Neural cell (in vitro differentiated cells): ENCODE results near the gene S100B. TPM values are rescaled to one million over a fixed set of nuclear protein-coding genes. Genes with fewer than 3 reads are reported as not detected.
"Not testable (repeated sequence)": the region's sequence is repeated elsewhere in the genome, so short reads cannot be mapped to it uniquely, and the experiment has no call there.

ENCODE experiments used
- H2AFZ ChIP-seq: fragments of 200-600, 300-800 bp; sonication (generic), shearing (Covaris generic); 2 replicates; pipeline ENCODE4 v1.6.0; 2014; ENCODE audit warnings: low read depth, mild to moderate bottlenecking, antibody characterized with exemption, low read length, moderate library complexity
- H3F3A ChIP-seq: fragments of 200-600 bp; shearing (Covaris generic); 2 replicates; pipeline ENCODE4 v1.6.1; 2016; ENCODE audit warnings: mild to moderate bottlenecking, moderate library complexity, mixed read lengths, antibody characterized with exemption, low read length; ENCODE audit not compliant: insufficient read depth, poor library complexity, severe bottlenecking
- H3K27ac ChIP-seq: fragments of 200-600, 300-800 bp; sonication (generic), shearing (Covaris generic); 2 replicates; pipeline ENCODE4 v1.5.1; 2014; ENCODE audit warnings: mild to moderate bottlenecking, low read length, moderate library complexity
- H3K27me3 ChIP-seq: fragments of 300-800, 200-600 bp; sonication (generic), shearing (Covaris generic); 2 replicates; pipeline ENCODE4 v1.6.0; 2014; ENCODE audit warnings: mild to moderate bottlenecking, low read depth, low read length, moderate library complexity; ENCODE audit not compliant: insufficient read depth
- H3K36me3 ChIP-seq: fragments of 300-800, 200-600 bp; sonication (generic), shearing (Covaris generic); 2 replicates; pipeline ENCODE4 v1.5.1; 2014; ENCODE audit warnings: mild to moderate bottlenecking, antibody characterized with exemption, low read length, moderate library complexity; ENCODE audit not compliant: insufficient read depth
- H3K4me2 ChIP-seq: fragments of 300-800, 200-600 bp; sonication (generic), shearing (Covaris generic); 2 replicates; pipeline ENCODE4 v1.6.0; 2014; ENCODE audit warnings: mild to moderate bottlenecking, low read length
- H3K4me3 ChIP-seq: fragments of 300-800, 200-600 bp; sonication (generic), shearing (Covaris generic); 2 replicates; pipeline ENCODE4 v1.5.1; 2014; ENCODE audit warnings: mild to moderate bottlenecking, low read length, moderate library complexity
- H3K79me2 ChIP-seq: fragments of 200-600 bp; shearing (Covaris generic); replicated peaks from 2 replicates; pipeline ENCODE4 v1.6.0; 2014; ENCODE audit warnings: mild to moderate bottlenecking, low read length, moderate library complexity; ENCODE audit not compliant: insufficient read depth
- H3K9ac ChIP-seq: fragments of 300-800, 200-600 bp; sonication (generic), shearing (Covaris generic); 2 replicates; pipeline ENCODE4 v1.6.1; 2016; ENCODE audit warnings: mild to moderate bottlenecking, low read length, mixed read lengths
- H3K9me2 ChIP-seq: fragments of 200-600 bp; shearing (Covaris generic); 2 replicates; pipeline ENCODE4 v1.6.1; 2016; ENCODE audit warnings: mild to moderate bottlenecking, low read length, mixed read lengths; ENCODE audit not compliant: insufficient read depth
- H3K9me3 ChIP-seq: fragments of 200-600, 300-800 bp; sonication (generic), shearing (Covaris generic); 2 replicates; pipeline ENCODE4 v1.6.1; 2016; ENCODE audit warnings: mild to moderate bottlenecking, mixed run types, low read length, moderate library complexity, mixed read lengths
- H4K20me1 ChIP-seq: fragments of 200-600 bp; shearing (Covaris generic); 2 replicates; pipeline ENCODE4 v1.6.1; 2016; ENCODE audit warnings: mild to moderate bottlenecking, mixed run types; ENCODE audit not compliant: insufficient read depth
- CTCF ChIP-seq: fragments of 450-650 bp; IDR thresholded peaks from 2 replicates; pipeline ENCODE4 v1.5.1; 2014; ENCODE audit warnings: antibody characterized with exemption, mild to moderate bottlenecking, moderate library complexity; ENCODE audit not compliant: poor library complexity, severe bottlenecking
- EP300 ChIP-seq: fragments of 450-650 bp; conservative IDR thresholded peaks from 2 replicates; pipeline ENCODE4 v1.6.1; 2014; ENCODE audit warnings: antibody characterized with exemption, mild to moderate bottlenecking, moderate library complexity; ENCODE audit not compliant: poor library complexity, severe bottlenecking
- EZH2 ChIP-seq: fragments of 200-600, 300-800 bp; shearing (Covaris generic), sonication (generic); IDR thresholded peaks from 2 replicates; pipeline ENCODE4 v1.6.1; 2014; ENCODE audit warnings: antibody characterized with exemption, low read length, borderline replicate concordance, mild to moderate bottlenecking; ENCODE audit not compliant: insufficient read depth, poor library complexity, severe bottlenecking
- MXI1 ChIP-seq: fragments of 450-650 bp; conservative IDR thresholded peaks from 2 replicates; pipeline ENCODE4 v1.6.1; 2014; ENCODE audit warnings: antibody characterized with exemption, mild to moderate bottlenecking; ENCODE audit not compliant: poor library complexity, severe bottlenecking
- POLR2AphosphoS5 ChIP-seq: IDR thresholded peaks from 2 replicates; pipeline ENCODE4 v1.6.1; 2012
- RAD21 ChIP-seq: fragments of 450-650 bp; conservative IDR thresholded peaks from 2 replicates; pipeline ENCODE4 v1.6.1; 2014; ENCODE audit warnings: antibody characterized with exemption, mild to moderate bottlenecking, moderate library complexity
- REST ChIP-seq: IDR thresholded peaks from 2 replicates; pipeline ENCODE4 v1.6.1; 2012; ENCODE audit warnings: borderline replicate concordance
- TAF1 ChIP-seq: IDR thresholded peaks from 2 replicates; pipeline ENCODE4 v1.6.1; 2012; ENCODE audit warnings: low read depth
- polyA plus RNA-seq: library from polyadenylated mRNA; depleted of rRNA; stranded (reverse); fragments of >200 nt; gene quantifications from 2 replicates; pipeline ENCODE4 v1.2.3, GENCODE V29; 2014

The S100B gene
- polyA plus RNA-seq, 1 donor from 2014 or later: 1.4 TPM

GRCh38 chr21:46577786-46578185 lies 27.1 kb downstream of the S100B start:
- not testable (repeated sequence) for H4K20me1 ChIP-seq, H3K36me3 ChIP-seq, H3K9me3 ChIP-seq, H3K4me2 ChIP-seq, H3K27ac ChIP-seq, H3K79me2 ChIP-seq, H3K27me3 ChIP-seq, H3K9me2 ChIP-seq, H3K9ac ChIP-seq, H2AFZ ChIP-seq, H3F3A ChIP-seq, H3K4me3 ChIP-seq

GRCh38 chr21:46572850-46573249 lies 32.0 kb downstream of the S100B start:
- Histone ChIP-seq H3K9me3 (peaks cover 4% of the 10 kb centered on the region), H3K9me2 (no peaks in the 10 kb centered on the region), H4K20me1 (no peaks in the 10 kb centered on the region), H3K4me3 (no peak overlapping the region), H3K27me3 (no peaks in the 10 kb centered on the region), H3K9ac (no peak overlapping the region), H2AFZ (no peak overlapping the region), H3K4me2 (no peak overlapping the region), H3K79me2 (no peaks in the 10 kb centered on the region), H3K27ac (no peak overlapping the region), H3K36me3 (peaks cover 16% of the 10 kb centered on the region), H3F3A (no peaks in the 10 kb centered on the region)
- no peak for TF ChIP-seq CTCF
- no peak for TF ChIP-seq EZH2
- TF ChIP-seq REST: no peak
- TF ChIP-seq RAD21: no peak
- TF ChIP-seq EP300: no peak
- TF ChIP-seq MXI1: no peak
- no peak for TF ChIP-seq TAF1
- TF ChIP-seq POLR2AphosphoS5: no peak

- Histone ChIP-seq H4K20me1 (no peaks in the 10 kb centered on the region), H3K9me2 (no peaks in the 10 kb centered on the region), H3K4me3 (no peak overlapping the region), H2AFZ (no peak overlapping the region), H3K27ac (no peak overlapping the region), H3K4me2 (no peak overlapping the region), H3K9ac (no peak overlapping the region), H3K79me2 (no peaks in the 10 kb centered on the region), H3K27me3 (no peaks in the 10 kb centered on the region), H3K36me3 (peaks cover 25% of the 10 kb centered on the region), H3K9me3 (peaks cover 4% of the 10 kb centered on the region), H3F3A (no peaks in the 10 kb centered on the region)
- TF ChIP-seq TAF1 (no peak), POLR2AphosphoS5 (no peak), RAD21 (no peak)
These were observed 34.3 kb downstream of the S100B start for GRCh38 chr21:46570631-46571030.
